SK-N-SH (cell line): ENCODE results near the gene ZCCHC17. TPM values are rescaled to one million over a fixed set of nuclear protein-coding genes. Genes with fewer than 3 reads are reported as not detected.

Experiments used
- CTCF ChIA-PET: fragments of 300-600, 350-600 bp; formaldehyde crosslinking; extraction: SDS; loops from one replicate; lab custom pipeline; 2021; lab: Yijun Ruan, JAX
- POLR2A ChIA-PET: fragments of 350-600 bp; sonication (Branson Sonifier 250); formaldehyde crosslinking; extraction: SDS; loops from one replicate; lab custom pipeline; 2020; ENCODE audit warnings: antibody characterized with exemption, inconsistent platforms; lab: Yijun Ruan, JAX
- DNase-seq: peaks from one replicate; pipeline ENCODE4 v3.0.0; 2012
- H2AFZ ChIP-seq: fragments of 200-600 bp; sonication (generic); 2 replicates; pipeline ENCODE4 v1.8.1; 2016; ENCODE audit warnings: antibody characterized with exemption, mild to moderate bottlenecking, low read depth
- H3F3A ChIP-seq: fragments of 200-600 bp; sonication (generic); replicated peaks from 2 replicates; pipeline ENCODE3; 2016; ENCODE audit warnings: antibody characterized with exemption, mild to moderate bottlenecking; ENCODE audit not compliant: insufficient read depth
- H3K27ac ChIP-seq, 2 experiments: fragments of 200-500 bp in 1 of 2; fragments of 200-600 bp in 1 of 2; sonication (Bioruptor generic) in 1 of 2; sonication (generic), shearing (Covaris generic) in 1 of 2; 2 replicates each; pipeline versions ENCODE4 v1.5.1 to v1.6.1; 2014 to 2016; ENCODE audit warnings: low read depth in 2 of 2, inconsistent platforms in 1 of 2, low read length in 1 of 2, mild to moderate bottlenecking in 1 of 2, mixed read lengths in 1 of 2
- H3K27me3 ChIP-seq: fragments of 200-600 bp; sonication (generic), shearing (Covaris generic); 2 replicates; pipeline ENCODE4 v1.6.1; 2016; ENCODE audit warnings: mixed run types; ENCODE audit not compliant: insufficient read depth
- H3K36me3 ChIP-seq, 2 experiments: fragments of 200-500 bp in 1 of 2; fragments of 200-600 bp in 1 of 2; sonication (Bioruptor generic) in 1 of 2; sonication (generic) in 1 of 2; replicated peaks in 1 of 2; 2 replicates each; pipeline versions ENCODE3 to v1.5.1; 2014 to 2016; ENCODE audit warnings: low read length in 1 of 2, mild to moderate bottlenecking in 1 of 2; ENCODE audit not compliant: insufficient read depth in 2 of 2, control insufficient read depth in 1 of 2
- H3K4me1 ChIP-seq, 2 experiments: fragments of 200-500 bp in 1 of 2; fragments of 200-600 bp in 1 of 2; sonication (Bioruptor generic) in 1 of 2; sonication (generic), shearing (Covaris generic) in 1 of 2; 2 replicates each; pipeline versions ENCODE4 v1.5.1 to v1.6.1; 2014 to 2016; ENCODE audit warnings: low read depth in 1 of 2, low read length in 1 of 2, mixed run types in 1 of 2; ENCODE audit not compliant: insufficient read depth in 2 of 2, control insufficient read depth in 1 of 2
- H3K4me2 ChIP-seq: fragments of 200-600 bp; sonication (generic), shearing (Covaris generic); 2 replicates; pipeline ENCODE4 v1.6.1; 2017; ENCODE audit warnings: mixed run types
- H3K4me3 ChIP-seq, 2 experiments: fragments of 200-500 bp in 1 of 2; fragments of 200-600 bp in 1 of 2; sonication (Bioruptor generic) in 1 of 2; sonication (generic), shearing (Covaris generic) in 1 of 2; 2 replicates each; pipeline versions ENCODE4 v1.5.1 to v1.8.1; 2014 to 2016; ENCODE audit warnings: low read depth in 2 of 2, inconsistent platforms in 1 of 2, low read length in 1 of 2, mild to moderate bottlenecking in 1 of 2, mixed read lengths in 1 of 2, moderate library complexity in 1 of 2
- H3K79me2 ChIP-seq: fragments of 200-600 bp; sonication (generic); 2 replicates; pipeline ENCODE4 v1.8.1; 2017; ENCODE audit warnings: mild to moderate bottlenecking; ENCODE audit not compliant: insufficient read depth
- H3K9ac ChIP-seq: fragments of 200-600 bp; sonication (generic); 2 replicates; pipeline ENCODE4 v1.6.1; 2017; ENCODE audit warnings: mixed run types
- H3K9me2 ChIP-seq: fragments of 200-600 bp; sonication (generic); 2 replicates; pipeline ENCODE4 v1.6.1; 2017; ENCODE audit warnings: mixed run types
- H3K9me3 ChIP-seq: fragments of 200-600 bp; sonication (generic); 2 replicates; pipeline ENCODE4 v1.6.1; 2017; ENCODE audit warnings: mixed run types, mild to moderate bottlenecking, moderate library complexity
- H4K20me1 ChIP-seq: fragments of 200-600 bp; sonication (generic); 2 replicates; pipeline ENCODE4 v1.6.1; 2017; ENCODE audit warnings: mild to moderate bottlenecking, mixed run types; ENCODE audit not compliant: insufficient read depth
- ELF1 ChIP-seq: IDR thresholded peaks from 2 replicates; pipeline ENCODE4 v1.4.0; 2012
- EZH2phosphoT487 ChIP-seq: fragments of 200-600 bp; sonication (generic); IDR thresholded peaks from 2 replicates; pipeline ENCODE4 v1.6.1; 2017; ENCODE audit warnings: low read depth, mixed run types, mild to moderate bottlenecking, antibody characterized with exemption, moderate library complexity, borderline replicate concordance
- FOSL2 ChIP-seq: IDR thresholded peaks from 2 replicates; pipeline ENCODE4 v1.4.0; 2012; ENCODE audit warnings: low read depth, mild to moderate bottlenecking, moderate library complexity, borderline replicate concordance
- FOXJ3 ChIP-seq: sonication (generic); formaldehyde crosslinking; IDR thresholded peaks from 2 replicates; pipeline ENCODE4 v1.5.1; 2020; ENCODE audit warnings: mild to moderate bottlenecking, missing genetic modification reagents
- JUND ChIP-seq: IDR thresholded peaks from 2 replicates; pipeline ENCODE4 v1.4.0; 2012
- MXI1 ChIP-seq: IDR thresholded peaks from 2 replicates; pipeline ENCODE4 v1.6.1; 2012; ENCODE audit warnings: mild to moderate bottlenecking, low read depth, low read length, improper control_type of control experiment
- RXRA ChIP-seq: IDR thresholded peaks from 2 replicates; pipeline ENCODE4 v1.4.0; 2012; ENCODE audit warnings: low read depth, mild to moderate bottlenecking, borderline replicate concordance
- SMC3 ChIP-seq: IDR thresholded peaks from 2 replicates; pipeline ENCODE4 v1.6.1; 2012; ENCODE audit warnings: low read depth, low read length, improper control_type of control experiment
- TAF1 ChIP-seq: IDR thresholded peaks from 2 replicates; pipeline ENCODE4 v1.6.1; 2012; ENCODE audit warnings: low read depth, mild to moderate bottlenecking, low read length, moderate library complexity, borderline replicate concordance
- TCF12 ChIP-seq: IDR thresholded peaks from 2 replicates; pipeline ENCODE4 v1.4.0; 2012
- YY1 ChIP-seq: IDR thresholded peaks from 2 replicates; pipeline ENCODE4 v1.4.0; 2012; ENCODE audit warnings: low read depth, mild to moderate bottlenecking
- WGBS: methylation state at CpG from one replicate; pipeline ENCODE4 v1.1.6; 2017; ENCODE audit warnings: low lambda C conversion rate; 5-methylcytosine and 5-hydroxymethylcytosine counted together
- polyA plus RNA-seq, 3 experiments: library from polyadenylated mRNA; depleted of rRNA; stranded (reverse); fragments of >200 nt; gene quantifications; 2 replicates each; pipeline ENCODE4 v1.2.3, GENCODE V29; 2012
- TF ChIP-seq, protein P1 (sequence below): IDR thresholded peaks from 2 replicates; pipeline ENCODE4 v1.4.0; 2012; ENCODE audit warnings: low read depth, borderline replicate concordance
- TF ChIP-seq, protein P2 (sequence below): IDR thresholded peaks from 2 replicates; pipeline ENCODE4; 2012
- TF ChIP-seq, protein P3 (sequence below): fragments of 200-600 bp; sonication (generic); IDR thresholded peaks from 2 replicates; pipeline ENCODE4 v1.6.1; 2017; ENCODE audit warnings: antibody characterized with exemption, mild to moderate bottlenecking, moderate library complexity
- TF ChIP-seq, protein P4 (sequence below): IDR thresholded peaks from 2 replicates; pipeline ENCODE4 v1.4.0; 2012; ENCODE audit warnings: low read depth, borderline replicate concordance

The ZCCHC17 gene
- polyA plus RNA-seq, 1 of the 3 experiments (the other 2 are of a cell fraction) = 25.8 TPM

DNA sequence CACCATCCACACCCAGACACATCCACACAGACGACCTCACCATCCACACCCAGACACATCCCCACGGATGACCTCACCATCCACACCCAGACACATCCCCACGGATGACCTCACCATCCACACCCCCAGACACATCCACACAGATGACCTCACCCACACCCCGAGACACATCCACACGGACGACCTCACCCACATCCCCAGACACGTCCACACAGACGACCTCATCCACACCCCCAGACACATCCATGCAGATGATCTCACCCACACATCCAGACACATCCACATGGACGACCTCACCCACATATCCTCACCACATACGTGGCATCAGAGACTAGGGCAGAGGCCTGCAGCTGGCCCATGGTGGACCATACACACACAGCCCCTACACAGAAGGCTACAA is 90.8 kb downstream of the ZCCHC17 start:
- no peaks in the 10 kb centered on the region for H4K20me1 ChIP-seq
- H2AFZ ChIP-seq = no peak overlapping the region
- H3K27me3 ChIP-seq = no peaks in the 10 kb centered on the region
- peaks cover 0 to 10% of the 10 kb centered on the region in 2 experiments; a peak in 1 of 4 replicates for H3K4me1 ChIP-seq
- no peak overlapping the region for H3K27ac ChIP-seq
- TF ChIP-seq FOSL2 (no peak), TAF1 (no peak), TCF12 (no peak), FOXJ3 (CRISPR knock-in tag) (no peak), EZH2phosphoT487 (no peak), YY1 (no peak), SMC3 (no peak), JUND (no peak), RXRA (no peak), MXI1 (no peak), ELF1 (no peak)
- TF ChIP-seq, protein P1, sequence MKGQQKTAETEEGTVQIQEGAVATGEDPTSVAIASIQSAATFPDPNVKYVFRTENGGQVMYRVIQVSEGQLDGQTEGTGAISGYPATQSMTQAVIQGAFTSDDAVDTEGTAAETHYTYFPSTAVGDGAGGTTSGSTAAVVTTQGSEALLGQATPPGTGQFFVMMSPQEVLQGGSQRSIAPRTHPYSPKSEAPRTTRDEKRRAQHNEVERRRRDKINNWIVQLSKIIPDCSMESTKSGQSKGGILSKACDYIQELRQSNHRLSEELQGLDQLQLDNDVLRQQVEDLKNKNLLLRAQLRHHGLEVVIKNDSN = no peak
- TF ChIP-seq, protein P2, sequence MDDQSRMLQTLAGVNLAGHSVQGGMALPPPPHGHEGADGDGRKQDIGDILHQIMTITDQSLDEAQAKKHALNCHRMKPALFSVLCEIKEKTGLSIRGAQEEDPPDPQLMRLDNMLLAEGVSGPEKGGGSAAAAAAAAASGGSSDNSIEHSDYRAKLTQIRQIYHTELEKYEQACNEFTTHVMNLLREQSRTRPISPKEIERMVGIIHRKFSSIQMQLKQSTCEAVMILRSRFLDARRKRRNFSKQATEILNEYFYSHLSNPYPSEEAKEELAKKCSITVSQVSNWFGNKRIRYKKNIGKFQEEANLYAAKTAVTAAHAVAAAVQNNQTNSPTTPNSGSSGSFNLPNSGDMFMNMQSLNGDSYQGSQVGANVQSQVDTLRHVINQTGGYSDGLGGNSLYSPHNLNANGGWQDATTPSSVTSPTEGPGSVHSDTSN = no peak
- TF ChIP-seq, protein P3, sequence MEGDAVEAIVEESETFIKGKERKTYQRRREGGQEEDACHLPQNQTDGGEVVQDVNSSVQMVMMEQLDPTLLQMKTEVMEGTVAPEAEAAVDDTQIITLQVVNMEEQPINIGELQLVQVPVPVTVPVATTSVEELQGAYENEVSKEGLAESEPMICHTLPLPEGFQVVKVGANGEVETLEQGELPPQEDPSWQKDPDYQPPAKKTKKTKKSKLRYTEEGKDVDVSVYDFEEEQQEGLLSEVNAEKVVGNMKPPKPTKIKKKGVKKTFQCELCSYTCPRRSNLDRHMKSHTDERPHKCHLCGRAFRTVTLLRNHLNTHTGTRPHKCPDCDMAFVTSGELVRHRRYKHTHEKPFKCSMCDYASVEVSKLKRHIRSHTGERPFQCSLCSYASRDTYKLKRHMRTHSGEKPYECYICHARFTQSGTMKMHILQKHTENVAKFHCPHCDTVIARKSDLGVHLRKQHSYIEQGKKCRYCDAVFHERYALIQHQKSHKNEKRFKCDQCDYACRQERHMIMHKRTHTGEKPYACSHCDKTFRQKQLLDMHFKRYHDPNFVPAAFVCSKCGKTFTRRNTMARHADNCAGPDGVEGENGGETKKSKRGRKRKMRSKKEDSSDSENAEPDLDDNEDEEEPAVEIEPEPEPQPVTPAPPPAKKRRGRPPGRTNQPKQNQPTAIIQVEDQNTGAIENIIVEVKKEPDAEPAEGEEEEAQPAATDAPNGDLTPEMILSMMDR = no peak
- TF ChIP-seq, protein P4, sequence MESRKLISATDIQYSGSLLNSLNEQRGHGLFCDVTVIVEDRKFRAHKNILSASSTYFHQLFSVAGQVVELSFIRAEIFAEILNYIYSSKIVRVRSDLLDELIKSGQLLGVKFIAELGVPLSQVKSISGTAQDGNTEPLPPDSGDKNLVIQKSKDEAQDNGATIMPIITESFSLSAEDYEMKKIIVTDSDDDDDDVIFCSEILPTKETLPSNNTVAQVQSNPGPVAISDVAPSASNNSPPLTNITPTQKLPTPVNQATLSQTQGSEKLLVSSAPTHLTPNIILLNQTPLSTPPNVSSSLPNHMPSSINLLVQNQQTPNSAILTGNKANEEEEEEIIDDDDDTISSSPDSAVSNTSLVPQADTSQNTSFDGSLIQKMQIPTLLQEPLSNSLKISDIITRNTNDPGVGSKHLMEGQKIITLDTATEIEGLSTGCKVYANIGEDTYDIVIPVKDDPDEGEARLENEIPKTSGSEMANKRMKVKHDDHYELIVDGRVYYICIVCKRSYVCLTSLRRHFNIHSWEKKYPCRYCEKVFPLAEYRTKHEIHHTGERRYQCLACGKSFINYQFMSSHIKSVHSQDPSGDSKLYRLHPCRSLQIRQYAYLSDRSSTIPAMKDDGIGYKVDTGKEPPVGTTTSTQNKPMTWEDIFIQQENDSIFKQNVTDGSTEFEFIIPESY = no peak
- DNase-seq = no peak
- no peaks in the 10 kb centered on the region for H3K9me3 ChIP-seq
- CTCF ChIA-PET = interaction anchor here (0.8 to 13.9 kb wide), 2 partner anchors 31 to 162 kb away, joined by 3 to 287 read pairs; partner anchors contain the start of gene SERINC2
- no peak overlapping the region for H3K9ac ChIP-seq
- POLR2A ChIA-PET = no interaction called here
- H3F3A ChIP-seq = no peaks in the 10 kb centered on the region
- no peaks in the 10 kb centered on the region for H3K36me3 ChIP-seq
- no peak overlapping the region for H3K4me3 ChIP-seq
- H3K9me2 ChIP-seq = no peaks in the 10 kb centered on the region
- no peaks in the 10 kb centered on the region for H3K79me2 ChIP-seq
- WGBS = 73% methylated on average over 10 of the region's 10 CpGs
- no peak overlapping the region for H3K4me2 ChIP-seq
